ENCODE results near the gene NUDT22. TPM values are rescaled to one million over a fixed set of nuclear protein-coding genes. Genes with fewer than 3 reads are reported as not detected.

The NUDT22 gene
- total and polyA plus RNA-seq, 2 of the 8 experiments (the other 6 are each of a cell fraction or from before 2014, with no cell fraction given): 43.4 to 69.0 TPM

GRCh38 chr11:64211181-64211872 lies 14.7 kb upstream of the NUDT22 start:
- POLR2A ChIA-PET (ENCODE audit: partially characterized antibody): interaction anchor here (0.8 to 18.4 kb wide), 7 partner anchors 9 to 89 kb away, joined by 3 to 253 read pairs (median 4); partner anchors contain the start of genes NUDT22, STIP1 and TRPT1

More at GRCh38 chr11:64211181-64211872, 14.7 kb upstream of the NUDT22 start:
- no peak overlapping the region for H2AK5ac ChIP-seq (ENCODE audit: low read depth, low read length)
- no peaks in the 10 kb centered on the region; a peak in 1 of 7 replicates for H3K27me3 ChIP-seq (replicated peaks in 1 of 4; ENCODE audit: control insufficient read depth in 3 of 4, extremely low read depth in 1 of 4, insufficient read depth in 3 of 4, low read length in 3 of 4)
- H2AFZ ChIP-seq (ENCODE audit: low read length): no peak overlapping the region
- no peak overlapping the region for H2BK12ac ChIP-seq (ENCODE audit: low read depth, low read length)
- H4K5ac ChIP-seq (ENCODE audit: insufficient read length, low read depth, low read length): no peak overlapping the region
- H3K4me2 ChIP-seq (ENCODE audit: insufficient read depth in 1 of 2, low read depth in 2 of 2, low read length in 2 of 2): no peak overlapping the region
- DNase-seq (ENCODE audit: low read depth in 1 of 2, low spot score in 2 of 2): no peak
- H3K56ac ChIP-seq (replicated peaks; ENCODE audit: insufficient read length, low read depth, low read length): no peak overlapping the region
- H3K27ac ChIP-seq (ENCODE audit: low read depth, low read length): no peak overlapping the region
- H3K23ac ChIP-seq (ENCODE audit: insufficient read length): no peak overlapping the region
- H4K91ac ChIP-seq (replicated peaks; ENCODE audit: insufficient read length, low read length): no peak overlapping the region
- no peak for FAIRE-seq
- peaks cover 0 to 5% (median 0%) of the 10 kb centered on the region in 4 experiments; a peak in 3 of 7 replicates for H3K4me1 ChIP-seq (replicated peaks in 1 of 4; ENCODE audit: control insufficient read depth in 3 of 4, insufficient read depth in 4 of 4, low read length in 3 of 4)
- no peak for TF ChIP-seq NRF1 (IDR thresholded peaks at IDR 0.05; ENCODE audit: low read depth, low read length)
- no peak for TF ChIP-seq CHD2 (IDR thresholded peaks at IDR 0.05; ENCODE audit: low read length)
- no peak for TF ChIP-seq GTF2F1 (IDR thresholded peaks at IDR 0.05; ENCODE audit: borderline replicate concordance, low read depth, low read length)
- TF ChIP-seq FOSL1 (IDR thresholded peaks at IDR 0.05; ENCODE audit: insufficient read depth, low read depth, low read length): no peak
- no peak for TF ChIP-seq TCF12 (IDR thresholded peaks at IDR 0.05; ENCODE audit: low read depth, low read length)
- TF ChIP-seq, protein P1, sequence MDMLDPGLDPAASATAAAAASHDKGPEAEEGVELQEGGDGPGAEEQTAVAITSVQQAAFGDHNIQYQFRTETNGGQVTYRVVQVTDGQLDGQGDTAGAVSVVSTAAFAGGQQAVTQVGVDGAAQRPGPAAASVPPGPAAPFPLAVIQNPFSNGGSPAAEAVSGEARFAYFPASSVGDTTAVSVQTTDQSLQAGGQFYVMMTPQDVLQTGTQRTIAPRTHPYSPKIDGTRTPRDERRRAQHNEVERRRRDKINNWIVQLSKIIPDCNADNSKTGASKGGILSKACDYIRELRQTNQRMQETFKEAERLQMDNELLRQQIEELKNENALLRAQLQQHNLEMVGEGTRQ (IDR thresholded peaks at IDR 0.05; ENCODE audit: low read length): no peak
- TF ChIP-seq SIN3A (conservative IDR thresholded peaks at IDR 0.05 in 1 of 2, IDR thresholded peaks at IDR 0.05 in 1 of 2; ENCODE audit: low read depth in 1 of 2, low read length in 2 of 2): no peak
- no peak for TF ChIP-seq HDAC2 (IDR thresholded peaks at IDR 0.05; ENCODE audit: borderline replicate concordance in 1 of 2, low read depth in 2 of 2, low read length in 2 of 2)
- H2BK20ac ChIP-seq (ENCODE audit: low read length): no peak overlapping the region
- CTCF ChIA-PET (ENCODE audit: partially characterized antibody): interaction anchor here (0.8 to 1.7 kb wide), 5 partner anchors 9 to 90 kb away, joined by 3 to 6 read pairs (median 4); partner anchors contain the start of genes NUDT22 and TRPT1
- H3K4ac ChIP-seq (replicated peaks; ENCODE audit: insufficient read length, low read depth, low read length): no peak overlapping the region
- no peaks in the 10 kb centered on the region for H3K23me2 ChIP-seq (ENCODE audit: low read depth, low read length)
- H3K36me3 ChIP-seq (ENCODE audit: control insufficient read depth in 2 of 4, insufficient read depth in 4 of 4, low read length in 3 of 4): peaks cover 4 to 10% (median 8%) of the 10 kb centered on the region in 4 experiments; a peak in 6 of 8 replicates
- no peak overlapping the region for H3K9ac ChIP-seq (replicated peaks in 1 of 4; ENCODE audit: extremely low read depth in 1 of 4, low read depth in 3 of 4, low read length in 3 of 4)
- H2BK15ac ChIP-seq (ENCODE audit: low read length): no peak overlapping the region
- no peak overlapping the region for H4K8ac ChIP-seq (ENCODE audit: extremely low read depth, insufficient read depth, low read length)
- peaks cover 0 to 7% of the 10 kb centered on the region in 2 experiments for H4K20me1 ChIP-seq (replicated peaks in 1 of 2; ENCODE audit: control insufficient read depth in 1 of 2, insufficient read depth in 2 of 2, low read length in 2 of 2)
- H3K79me1 ChIP-seq (ENCODE audit: low read depth, low read length): no peaks in the 10 kb centered on the region
- H3K79me2 ChIP-seq (ENCODE audit: control insufficient read depth in 1 of 2, insufficient read depth in 2 of 2, low read length in 2 of 2): no peaks in the 10 kb centered on the region
- 97% methylated on average over 17 of the region's 30 CpGs; no CpG with 5 or more reads in 1 of the 2 experiments for WGBS, 2 experiments (ENCODE audit: extremely low coverage in 1 of 2, insufficient coverage in 1 of 2, insufficient read length in 1 of 2, insufficient replicate concordance in 2 of 2, low coverage in 1 of 2, low lambda C conversion rate in 2 of 2, missing lambda C conversion rate in 1 of 2)
- no peaks in the 10 kb centered on the region for H3K9me3 ChIP-seq (ENCODE audit: insufficient read depth in 2 of 2, low read depth in 1 of 2, low read length in 1 of 2)
- H3K18ac ChIP-seq (ENCODE audit: extremely low read depth, low read length): no peak overlapping the region
- no peak overlapping the region for H2BK120ac ChIP-seq (replicated peaks; ENCODE audit: low read depth, low read length)
- no peak overlapping the region for H3K14ac ChIP-seq (ENCODE audit: insufficient read length)
- H3K4me3 ChIP-seq (ENCODE audit: extremely low read depth in 1 of 4, insufficient read depth in 2 of 4, low read depth in 3 of 4, low read length in 4 of 4): no peak overlapping the region
- H2BK5ac ChIP-seq (ENCODE audit: low read depth, low read length): no peak overlapping the region

Data from H1 (cell line).